Body of pancreas (tissue), 4 donors: ENCODE data around the gene OPRL1.

Experiments used
- CTCF ChIP-seq, 7 experiments: fragments of 450-650 bp in 4 of 7; fragments of 200-600 bp in 3 of 7; sonication (generic) in 3 of 7; IDR thresholded peaks; one replicate each; pipeline ENCODE4 v1.5.1; 2016 to 2019; ENCODE audit warnings: antibody characterized with exemption in 7 of 7
- POLR2A ChIP-seq, 3 donors: fragments of 450-650 bp; IDR thresholded peaks; one replicate each; pipeline ENCODE4 v1.6.1; 2016; ENCODE audit warnings: antibody characterized with exemption in 3 of 3, mild to moderate bottlenecking in 2 of 3

- TF ChIP-seq CTCF (IDR thresholded peaks at IDR 0.05) (no peak), POLR2A (IDR thresholded peaks at IDR 0.05) (no peak)
Measured at GRCh38 chr20:64107736-64108457, 28.0 kb downstream of the OPRL1 start.
